Measurements from ENCODE around the gene SIN3A. TPM values are rescaled to one million over a fixed set of nuclear protein-coding genes. Genes with fewer than 3 reads are reported as not detected.

Gene SIN3A
- total RNA-seq, 1 experiment from 2014 or later, result 91.8 TPM

DNA sequence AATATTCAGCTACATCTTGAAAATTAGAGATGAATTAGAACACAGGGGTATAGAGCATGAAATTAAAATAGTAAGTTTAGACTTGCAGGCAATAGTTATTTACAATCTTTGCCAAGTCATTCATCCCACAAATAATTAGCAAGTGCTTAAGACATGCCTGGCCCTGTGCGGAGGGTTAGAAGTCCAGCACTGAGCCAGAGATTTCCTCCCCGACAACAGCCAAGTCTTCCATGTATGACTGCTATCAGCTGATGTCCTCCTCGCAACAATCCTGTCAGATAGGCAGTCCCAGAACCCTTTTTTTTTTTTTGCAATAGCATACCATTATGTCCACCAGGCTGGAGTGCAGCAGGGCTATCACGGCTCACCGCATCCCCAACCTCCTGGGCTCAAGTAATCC is 14.6 kb downstream of the SIN3A start:
- CTCF ChIA-PET, result no interaction called here
- no peak overlapping the region for H3K4me2 ChIP-seq
- intact Hi-C loops (cut with micrococcal nuclease; ENCODE audit: unreplicated experiment), result loop anchor here (10.0 kb wide), 1 partner anchor 52 kb away; no protein-coding TSS in a partner anchor
- TF ChIP-seq EZH2 (IDR thresholded peaks at IDR 0.05; ENCODE audit: low read depth), result no peak
- TF ChIP-seq, protein P1, sequence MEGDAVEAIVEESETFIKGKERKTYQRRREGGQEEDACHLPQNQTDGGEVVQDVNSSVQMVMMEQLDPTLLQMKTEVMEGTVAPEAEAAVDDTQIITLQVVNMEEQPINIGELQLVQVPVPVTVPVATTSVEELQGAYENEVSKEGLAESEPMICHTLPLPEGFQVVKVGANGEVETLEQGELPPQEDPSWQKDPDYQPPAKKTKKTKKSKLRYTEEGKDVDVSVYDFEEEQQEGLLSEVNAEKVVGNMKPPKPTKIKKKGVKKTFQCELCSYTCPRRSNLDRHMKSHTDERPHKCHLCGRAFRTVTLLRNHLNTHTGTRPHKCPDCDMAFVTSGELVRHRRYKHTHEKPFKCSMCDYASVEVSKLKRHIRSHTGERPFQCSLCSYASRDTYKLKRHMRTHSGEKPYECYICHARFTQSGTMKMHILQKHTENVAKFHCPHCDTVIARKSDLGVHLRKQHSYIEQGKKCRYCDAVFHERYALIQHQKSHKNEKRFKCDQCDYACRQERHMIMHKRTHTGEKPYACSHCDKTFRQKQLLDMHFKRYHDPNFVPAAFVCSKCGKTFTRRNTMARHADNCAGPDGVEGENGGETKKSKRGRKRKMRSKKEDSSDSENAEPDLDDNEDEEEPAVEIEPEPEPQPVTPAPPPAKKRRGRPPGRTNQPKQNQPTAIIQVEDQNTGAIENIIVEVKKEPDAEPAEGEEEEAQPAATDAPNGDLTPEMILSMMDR (conservative IDR thresholded peaks at IDR 0.05), result no peak
- peaks cover 98% of the 10 kb centered on the region for H3K79me2 ChIP-seq (ENCODE audit: low read depth)
- no peak overlapping the region for H3K4me3 ChIP-seq
- no peaks in the 10 kb centered on the region for H3K9me3 ChIP-seq (ENCODE audit: insufficient read depth, low read depth)
- no peak for DNase-seq
- H4K20me1 ChIP-seq (ENCODE audit: insufficient read depth), result peaks cover 81% of the 10 kb centered on the region
- H3F3A ChIP-seq (ENCODE audit: insufficient read depth, low read depth), result peaks cover 15% of the 10 kb centered on the region; the same call in 1 of the 2 replicates
- H3K9me2 ChIP-seq (ENCODE audit: insufficient read depth), result no peaks in the 10 kb centered on the region
- no peaks in the 10 kb centered on the region for H3K27me3 ChIP-seq (ENCODE audit: insufficient read depth, low read depth)
- no peak overlapping the region for H3K27ac ChIP-seq
- H2AFZ ChIP-seq, result no peak overlapping the region
- H3K36me3 ChIP-seq (ENCODE audit: low read depth), result peaks cover 12% of the 10 kb centered on the region
- BruUV-seq (replicated peaks), result no TSS peak
- no peaks in the 10 kb centered on the region for H3K4me1 ChIP-seq (replicated peaks; ENCODE audit: insufficient read depth)
- POLR2A ChIA-PET (ENCODE audit: unreplicated experiment), result no interaction called here

DNA sequence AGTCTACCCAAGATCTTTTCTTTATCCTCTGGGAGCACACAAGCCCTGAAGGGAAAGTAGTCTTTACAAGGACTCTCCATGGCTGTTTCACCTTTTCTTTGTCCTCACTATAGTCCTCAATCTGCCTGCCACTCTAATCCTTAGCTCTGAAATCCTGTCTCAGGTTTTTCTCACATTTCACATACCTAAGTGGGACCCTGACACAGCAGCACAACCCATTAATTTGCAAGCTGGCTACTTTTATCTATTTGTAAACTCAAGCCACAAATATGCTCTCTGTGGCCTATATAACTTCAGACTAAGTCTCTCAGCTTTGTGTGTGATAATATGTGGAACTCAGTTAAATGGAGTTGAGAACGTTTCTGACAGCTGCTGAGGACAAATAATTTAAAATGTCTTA is 19.8 kb downstream of the SIN3A start:
- intact Hi-C loops (cut with micrococcal nuclease; ENCODE audit: unreplicated experiment), result loop anchor here (10.0 kb wide), 1 partner anchor 47 kb away; no protein-coding TSS in a partner anchor
- no peak overlapping the region for H2AFZ ChIP-seq
- CTCF ChIA-PET, result no interaction called here
- H3K27ac ChIP-seq, result no peak overlapping the region
- POLR2A ChIA-PET (ENCODE audit: unreplicated experiment), result interaction anchor here (0.6 kb wide), 1 partner anchor 36 kb away, joined by 7 read pairs; no protein-coding TSS in a partner anchor
- BruUV-seq (replicated peaks), result no TSS peak
- H3K4me3 ChIP-seq, result no peak overlapping the region
- no peaks in the 10 kb centered on the region for H3K27me3 ChIP-seq (ENCODE audit: insufficient read depth, low read depth)
- TF ChIP-seq, protein P1 (conservative IDR thresholded peaks at IDR 0.05), result no peak
- TF ChIP-seq EZH2 (IDR thresholded peaks at IDR 0.05; ENCODE audit: low read depth), result no peak
- H3K9me3 ChIP-seq (ENCODE audit: insufficient read depth, low read depth), result no peaks in the 10 kb centered on the region
- H3K36me3 ChIP-seq (ENCODE audit: low read depth), result peaks cover 23% of the 10 kb centered on the region
- H3K9me2 ChIP-seq (ENCODE audit: insufficient read depth), result no peaks in the 10 kb centered on the region
- no peak overlapping the region for H3K4me2 ChIP-seq
- peaks cover 16% of the 10 kb centered on the region; the same call in 1 of the 2 replicates for H3F3A ChIP-seq (ENCODE audit: insufficient read depth, low read depth)
- H4K20me1 ChIP-seq (ENCODE audit: insufficient read depth), result peaks cover 61% of the 10 kb centered on the region
- DNase-seq, result no peak
- peaks cover 64% of the 10 kb centered on the region for H3K79me2 ChIP-seq (ENCODE audit: low read depth)
- no peaks in the 10 kb centered on the region for H3K4me1 ChIP-seq (replicated peaks; ENCODE audit: insufficient read depth)

DNA sequence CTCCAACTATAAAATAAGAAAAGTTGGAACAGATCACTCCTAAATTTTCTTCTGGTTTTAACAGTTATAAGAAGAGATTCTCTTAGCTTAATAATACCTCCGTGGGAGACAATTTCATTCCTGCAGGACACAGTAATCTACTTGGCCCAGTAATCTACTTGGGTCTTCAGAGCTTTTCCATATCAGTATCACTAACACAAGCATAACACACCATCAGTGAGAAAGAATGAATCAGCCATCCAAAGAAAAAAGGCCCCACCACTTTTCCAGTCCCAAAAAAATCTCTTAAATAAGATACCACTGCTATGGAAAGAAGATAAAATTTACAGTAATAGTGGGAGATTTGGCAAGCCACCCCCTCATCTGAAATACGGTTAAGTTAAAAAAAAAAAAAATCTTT is 20.2 kb downstream of the SIN3A start:
- Histone ChIP-seq H3K9me3 (ENCODE audit: insufficient read depth, low read depth) (no peaks in the 10 kb centered on the region), H3K27me3 (ENCODE audit: insufficient read depth, low read depth) (no peaks in the 10 kb centered on the region), H3K9me2 (ENCODE audit: insufficient read depth) (no peaks in the 10 kb centered on the region), H3K36me3 (ENCODE audit: low read depth) (peaks cover 22% of the 10 kb centered on the region), H3K4me1 (replicated peaks; ENCODE audit: insufficient read depth) (no peaks in the 10 kb centered on the region), H3K79me2 (ENCODE audit: low read depth) (peaks cover 64% of the 10 kb centered on the region), H3K27ac (no peak overlapping the region), H3K4me3 (no peak overlapping the region), H4K20me1 (ENCODE audit: insufficient read depth) (peaks cover 61% of the 10 kb centered on the region), H3K4me2 (no peak overlapping the region), H3F3A (ENCODE audit: insufficient read depth, low read depth) (peaks cover 13% of the 10 kb centered on the region; the same call in 1 of the 2 replicates), H2AFZ (no peak overlapping the region)
- no TSS peak for BruUV-seq (replicated peaks)
- TF ChIP-seq, protein P1 (conservative IDR thresholded peaks at IDR 0.05), result no peak
- TF ChIP-seq EZH2 (IDR thresholded peaks at IDR 0.05; ENCODE audit: low read depth), result no peak
- no peak for DNase-seq
- POLR2A ChIA-PET (ENCODE audit: unreplicated experiment), result interaction anchor here (0.6 kb wide), 1 partner anchor 36 kb away, joined by 7 read pairs; no protein-coding TSS in a partner anchor
- CTCF ChIA-PET, result no interaction called here
- intact Hi-C loops (cut with micrococcal nuclease; ENCODE audit: unreplicated experiment), result loop anchor here (10.0 kb wide), 1 partner anchor 46 kb away; no protein-coding TSS in a partner anchor

Measured in PC-9 (cell line).